CD4-positive, CD25-positive, alpha-beta regulatory T cell (primary cell): Measurements from ENCODE around the gene GDI1. TPM values are rescaled to one million over a fixed set of nuclear protein-coding genes. Genes with fewer than 3 reads are reported as not detected.
A peak's percentile ranks its signal among the peaks of the same experiment; 100 is the strongest.

Experiments
- ATAC-seq, 2 donors: fragments of 150-1000 bp; cut with Tn5 transposase; one replicate each; pipeline ENCODE4 v1.10.0; 2021; ENCODE audit warnings: low read depth in 2 of 2, moderate number of reproducible peaks in 2 of 2, moderate library complexity in 1 of 2
- DNase-seq, 3 donors: peaks; one replicate each; pipeline versions ENCODE4 v3.0.0 to v3.0.0-alpha.2; 2012 to 2022; ENCODE audit warnings: mixed read lengths in 1 of 3
- H3K27ac ChIP-seq: one replicate; pipeline ENCODE4 v1.7.0; 2013; ENCODE audit warnings: mild to moderate bottlenecking, low read length; ENCODE audit not compliant: insufficient read depth, poor library complexity, severe bottlenecking
- H3K27me3 ChIP-seq: one replicate; pipeline ENCODE4 v1.7.0; 2013; ENCODE audit warnings: low read length; ENCODE audit not compliant: control insufficient read depth, insufficient read depth
- H3K36me3 ChIP-seq: one replicate; pipeline ENCODE4 v1.7.0; 2013; ENCODE audit warnings: mild to moderate bottlenecking, low read length, moderate library complexity; ENCODE audit not compliant: control insufficient read depth, insufficient read depth
- H3K4me1 ChIP-seq: 2 replicates; pipeline ENCODE4 v1.7.0; 2013; ENCODE audit warnings: mild to moderate bottlenecking, low read length; ENCODE audit not compliant: insufficient read depth, control insufficient read depth, poor library complexity, severe bottlenecking
- H3K4me3 ChIP-seq: one replicate; pipeline ENCODE4 v1.7.0; 2013; ENCODE audit warnings: low read depth, mild to moderate bottlenecking, low read length, moderate library complexity
- H3K9me3 ChIP-seq, 2 experiments: 1 replicate in 1 of 2; 2 replicates in 1 of 2; pipeline ENCODE4 v1.7.0; 2013; ENCODE audit warnings: low read length in 2 of 2, mild to moderate bottlenecking in 1 of 2, moderate library complexity in 1 of 2; ENCODE audit not compliant: control insufficient read depth in 2 of 2
- H3K27ac Mint-ChIP-seq, 3 donors: one replicate each; pipeline ENCODE4 v1.8.0; 2020 to 2022; ENCODE audit warnings: mild to moderate bottlenecking in 3 of 3, mixed read lengths in 3 of 3, moderate library complexity in 2 of 3
- H3K27me3 Mint-ChIP-seq: one replicate; pipeline ENCODE4 v1.8.0; 2022; ENCODE audit warnings: mild to moderate bottlenecking, mixed read lengths
- H3K36me3 Mint-ChIP-seq: one replicate; pipeline ENCODE4 v1.8.0; 2020; ENCODE audit warnings: mixed read lengths
- H3K4me1 Mint-ChIP-seq, 4 donors: one replicate each; pipeline ENCODE4 v1.8.0; 2020 to 2022; ENCODE audit warnings: mixed read lengths in 4 of 4, mild to moderate bottlenecking in 1 of 4
- H3K4me3 Mint-ChIP-seq, 4 donors: one replicate each; pipeline ENCODE4 v1.8.0; 2020 to 2022; ENCODE audit warnings: mild to moderate bottlenecking in 4 of 4, mixed read lengths in 4 of 4, moderate library complexity in 3 of 4
- H3K9me3 Mint-ChIP-seq, 7 donors: one replicate each; pipeline ENCODE4 v1.8.0; 2020 to 2022; ENCODE audit warnings: mixed read lengths in 7 of 7, mild to moderate bottlenecking in 3 of 7, moderate library complexity in 2 of 7
- polyA plus RNA-seq, 4 donors: library from polyadenylated mRNA; unstranded; fragments of 300-500 nt; fragmentation: Illumina TruSeq; gene quantifications; one replicate each; pipeline ENCODE4 v1.2.3, GENCODE V29; 2021
- total RNA-seq: library from RNA; stranded (reverse); gene quantifications from one replicate; pipeline ENCODE4 v1.2.3, GENCODE V29; 2022

GDI1 gene
- total and polyA plus RNA-seq, 5 donors from 2014 or later, result 33.7 to 169 (median 45.2) TPM

- Histone ChIP-seq H3K27me3 (no peaks in the 10 kb centered on the region), H3K36me3 (peaks cover 12% of the 10 kb centered on the region), H3K4me1 (peaks cover 55% of the 10 kb centered on the region), H3K9me3 (no peaks in the 10 kb centered on the region), H3K27ac (peak overlapping the region; percentile 47), H3K4me3 (no peak overlapping the region)
- ATAC-seq (no peak), DNase-seq (peak in 1 of 3 donors; percentile 46)
- Mint-ChIP-seq H3K27ac (peak overlapping the region; percentile 52 to 75 (median 56)), H3K9me3 (peaks cover 0 to 2% (median 0%) of the 10 kb centered on the region in 7 donors), H3K36me3 (peaks cover 7% of the 10 kb centered on the region), H3K27me3 (no peaks in the 10 kb centered on the region), H3K4me3 (peak overlapping the region in 3 of 4 donors; percentile 69 to 81 (median 69)), H3K4me1 (peaks cover 0 to 46% (median 10%) of the 10 kb centered on the region in 4 donors)
These were observed 4.6 kb downstream of the GDI1 start for GRCh38 chrX:154441564-154441963.

GRCh38 chrX:154441984-154442707 is 5.2 kb downstream of the GDI1 start:
- Mint-ChIP-seq H3K36me3 (peaks cover 7% of the 10 kb centered on the region), H3K4me1 (peaks cover 0 to 46% (median 10%) of the 10 kb centered on the region in 4 donors), H3K4me3 (peak overlapping the region in 3 of 4 donors; percentile 69 to 81 (median 69)), H3K27ac (peak overlapping the region; percentile 52 to 75 (median 56)), H3K9me3 (peaks cover 0 to 2% (median 0%) of the 10 kb centered on the region in 7 donors), H3K27me3 (no peaks in the 10 kb centered on the region)
- no peak overlapping the region for H3K4me3 ChIP-seq
- ATAC-seq (no peak), DNase-seq (no peak)
- peak overlapping the region; percentile 73 for H3K27ac ChIP-seq
- peaks cover 55% of the 10 kb centered on the region for H3K4me1 ChIP-seq
- no peaks in the 10 kb centered on the region for H3K27me3 ChIP-seq
- no peaks in the 10 kb centered on the region for H3K9me3 ChIP-seq
- H3K36me3 ChIP-seq, result peaks cover 12% of the 10 kb centered on the region

GRCh38 chrX:154443479-154443910 is 6.5 kb downstream of the GDI1 start:
- peak overlapping the region; percentile 73 for H3K27ac ChIP-seq
- H3K36me3 Mint-ChIP-seq, result peaks cover 7% of the 10 kb centered on the region
- peak overlapping the region; percentile 65 to 93 (median 83) for H3K27ac Mint-ChIP-seq
- no peaks in the 10 kb centered on the region for H3K9me3 Mint-ChIP-seq
- peak overlapping the region; percentile 70 to 88 (median 73) for H3K4me3 Mint-ChIP-seq
- no peak for ATAC-seq
- DNase-seq, result no peak
- peaks cover 14% of the 10 kb centered on the region for H3K36me3 ChIP-seq
- H3K4me1 Mint-ChIP-seq, result peaks cover 0 to 44% (median 10%) of the 10 kb centered on the region in 4 donors
- peaks cover 44% of the 10 kb centered on the region for H3K4me1 ChIP-seq
- H3K27me3 Mint-ChIP-seq, result no peaks in the 10 kb centered on the region
- H3K4me3 ChIP-seq, result no peak overlapping the region
- no peaks in the 10 kb centered on the region for H3K9me3 ChIP-seq
- no peaks in the 10 kb centered on the region for H3K27me3 ChIP-seq

GRCh38 chrX:154443992-154444754 is 7.2 kb downstream of the GDI1 start, which contains the start of gene FAM50A:
TSS of gene FAM50A (plus strand) at chrX:154444141. CDS start at chrX:154444236, 95 bp downstream.
- Histone ChIP-seq H3K9me3 (no peaks in the 10 kb centered on the region), H3K27me3 (no peaks in the 10 kb centered on the region), H3K27ac (peak within 1 kb of the TSS; percentile 73), H3K36me3 (peaks cover 20% of the 10 kb centered on the region), H3K4me1 (peaks cover 38% of the 10 kb centered on the region), H3K4me3 (no peak within 1 kb of the TSS)
- Mint-ChIP-seq H3K4me3 (peak within 1 kb of the TSS; percentile 70 to 88 (median 74)), H3K27me3 (no peaks in the 10 kb centered on the region), H3K4me1 (peaks cover 0 to 40% (median 10%) of the 10 kb centered on the region in 4 donors), H3K27ac (peak within 1 kb of the TSS; percentile 65 to 93 (median 83)), H3K9me3 (no peaks in the 10 kb centered on the region), H3K36me3 (peaks cover 7% of the 10 kb centered on the region)
- peak; percentile 76 to 79 for ATAC-seq
- DNase-seq, result peak; percentile 58 to 71 (median 70)

GRCh38 chrX:154444755-154445246 is 7.8 kb downstream of the GDI1 start:
- no peak overlapping the region for H3K27ac Mint-ChIP-seq

GRCh38 chrX:154445776-154446175 is 8.8 kb downstream of the GDI1 start:
- H3K36me3 Mint-ChIP-seq, result peaks cover 7% of the 10 kb centered on the region

More at GRCh38 chrX:154444755-154445246, 7.8 kb downstream of the GDI1 start:
- DNase-seq, result no peak
- no peaks in the 10 kb centered on the region for H3K27me3 Mint-ChIP-seq
- no peaks in the 10 kb centered on the region for H3K9me3 Mint-ChIP-seq
- Histone ChIP-seq H3K9me3 (no peaks in the 10 kb centered on the region), H3K36me3 (peaks cover 18% of the 10 kb centered on the region), H3K27me3 (no peaks in the 10 kb centered on the region), H3K4me1 (peaks cover 37% of the 10 kb centered on the region), H3K27ac (peak overlapping the region; percentile 73), H3K4me3 (no peak overlapping the region)
- peak overlapping the region in 3 of 4 donors; percentile 4 to 61 (median 60) for H3K4me3 Mint-ChIP-seq
- peaks cover 0 to 40% (median 10%) of the 10 kb centered on the region in 4 donors for H3K4me1 Mint-ChIP-seq
- peaks cover 7% of the 10 kb centered on the region for H3K36me3 Mint-ChIP-seq
- ATAC-seq, result no peak

GRCh38 chrX:154446430-154446829 is 9.5 kb downstream of the GDI1 start:
- peaks cover 7% of the 10 kb centered on the region for H3K36me3 Mint-ChIP-seq
- Histone ChIP-seq H3K36me3 (peaks cover 16% of the 10 kb centered on the region), H3K27ac (no peak overlapping the region), H3K4me1 (peaks cover 27% of the 10 kb centered on the region), H3K27me3 (no peaks in the 10 kb centered on the region), H3K4me3 (no peak overlapping the region), H3K9me3 (no peaks in the 10 kb centered on the region)
- ATAC-seq (no peak), DNase-seq (no peak)
- peak overlapping the region in 1 of 3 donors; percentile 15 for H3K27ac Mint-ChIP-seq
- H3K4me3 Mint-ChIP-seq, result peak overlapping the region in 2 of 4 donors; percentile 27 to 34
- no peaks in the 10 kb centered on the region for H3K27me3 Mint-ChIP-seq
- no peaks in the 10 kb centered on the region for H3K9me3 Mint-ChIP-seq
- H3K4me1 Mint-ChIP-seq, result peaks cover 0 to 29% (median 5%) of the 10 kb centered on the region in 4 donors

More at GRCh38 chrX:154445776-154446175, 8.8 kb downstream of the GDI1 start:
- H3K4me3 ChIP-seq, result no peak overlapping the region
- Mint-ChIP-seq H3K4me1 (peaks cover 0 to 35% (median 10%) of the 10 kb centered on the region in 4 donors), H3K27me3 (no peaks in the 10 kb centered on the region), H3K27ac (peak overlapping the region in 1 of 3 donors; percentile 15), H3K9me3 (no peaks in the 10 kb centered on the region), H3K4me3 (peak overlapping the region in 3 of 4 donors; percentile 34 to 51 (median 38))
- H3K27me3 ChIP-seq, result no peaks in the 10 kb centered on the region
- peaks cover 33% of the 10 kb centered on the region for H3K4me1 ChIP-seq
- ATAC-seq (no peak), DNase-seq (no peak)
- H3K27ac ChIP-seq, result no peak overlapping the region
- H3K36me3 ChIP-seq, result peaks cover 16% of the 10 kb centered on the region
- H3K9me3 ChIP-seq, result no peaks in the 10 kb centered on the region
